Posterior vena cava (tissue), 2 donors: Measurements from ENCODE around the gene ZNF587B. TPM values are rescaled to one million over a fixed set of nuclear protein-coding genes. Genes with fewer than 3 reads are reported as not detected.
"Not testable (repeated sequence)": the region's sequence is repeated elsewhere in the genome, so short reads cannot be mapped to it uniquely, and the experiment has no call there.

Experiments used
- DNase-seq: peaks from one replicate; pipeline ENCODE4 v3.0.0-alpha.2; 2020; ENCODE audit warnings: low spot score
- intact Hi-C, 2 donors: fragments of 100-400 bp; cut with DNase I; formaldehyde crosslinking; loops; one replicate each; pipeline versions ENCODE4 v1.14.1 to v1.14.2; 2022 to 2023
- total RNA-seq, 2 donors: library from RNA; stranded (reverse); fragmentation: NEBNext Ultra II Directional; extraction: Animal tissue kit (Norgen Biotek cat#: 25700); gene quantifications; one replicate each; pipeline ENCODE4 v1.2.1, GENCODE V29; 2021
- donor health status: DM: yes; HTN: yes; CAD: no.
- donor health status: DM: yes; HTN: yes; CAD: no.

The ZNF587B gene
- total RNA-seq, 2 donors from 2014 or later, result 11.8 to 13.0 TPM

- DNase-seq, intact Hi-C loops: not testable (repeated sequence)
Measured at GRCh38 chr19:57851812-57852603, 21.9 kb downstream of the ZNF587B start.

- intact Hi-C loops, DNase-seq: not testable (repeated sequence)
Measured at GRCh38 chr19:57854117-57854516, 24.0 kb downstream of the ZNF587B start.

- DNase-seq, intact Hi-C loops: not testable (repeated sequence)
Measured at GRCh38 chr19:57862351-57862750, 32.3 kb downstream of the ZNF587B start.

- intact Hi-C loops, result no loop called here
- DNase-seq, result no peak
Measured at GRCh38 chr19:57867868-57868492, 37.9 kb downstream of the ZNF587B start.

- intact Hi-C loops, result not testable (repeated sequence)
Measured at GRCh38 chr19:57869655-57870054, 39.6 kb downstream of the ZNF587B start.

GRCh38 chr19:57870225-57870624 lies 40.1 kb downstream of the ZNF587B start:
- DNase-seq, result no peak
- intact Hi-C loops, result no loop called here

More at GRCh38 chr19:57869655-57870054, 39.6 kb downstream of the ZNF587B start:
- DNase-seq, result not testable (repeated sequence)

- intact Hi-C loops, result no loop called here
- DNase-seq, result no peak
Measured at GRCh38 chr19:57872450-57872849, 42.4 kb downstream of the ZNF587B start.

GRCh38 chr19:57873883-57874799 lies 44.0 kb downstream of the ZNF587B start:
- DNase-seq, intact Hi-C loops: not testable (repeated sequence)

GRCh38 chr19:57886046-57886445 lies 55.9 kb downstream of the ZNF587B start:
- DNase-seq, result no peak
- intact Hi-C loops, result loop anchor here in 1 of 2 donors (5.0 kb wide), 1 partner anchor 1469 kb away; no protein-coding TSS in a partner anchor

- intact Hi-C loops, result loop anchor here in 1 of 2 donors (5.0 kb wide), 1 partner anchor 1470 kb away; no protein-coding TSS in a partner anchor
- DNase-seq, result no peak
Measured at GRCh38 chr19:57887195-57887941, 57.3 kb downstream of the ZNF587B start.

- intact Hi-C loops, result loop anchor here in 1 of 2 donors (5.0 kb wide), 1 partner anchor 1471 kb away; no protein-coding TSS in a partner anchor
- DNase-seq, result no peak
Measured at GRCh38 chr19:57888107-57888559, 58.0 kb downstream of the ZNF587B start.

GRCh38 chr19:57888560-57889231 lies 58.6 kb downstream of the ZNF587B start, which contains the start of gene ZNF814:
Gene ZNF814 (minus strand): TSS chr19:57889037. CDS start chr19:57888802, 235 bp downstream.
- intact Hi-C loops, result loop anchor here in 1 of 2 donors (5.0 kb wide), 1 partner anchor 1471 kb away; no protein-coding TSS in a partner anchor
- DNase-seq, result peak; percentile 92

- DNase-seq, intact Hi-C loops: not testable (repeated sequence)
Measured at GRCh38 chr19:57890706-57891105, 60.6 kb downstream of the ZNF587B start.

Other genes with a start within 250 kb of the ZNF587B start
- gene ZIK1, start 246.2 kb upstream of the ZNF587B start, total RNA-seq, result 1 to 10 TPM; 4.5 to 5.0 TPM
- gene ZNF530, start 230.4 kb upstream of the ZNF587B start, total RNA-seq, result 1 to 10 TPM; 1.6 to 2.4 TPM
- 10 to 100 TPM; 14.9 to 18.0 TPM for gene ZNF134, start 216.1 kb upstream of the ZNF587B start, total RNA-seq
- 1 to 10 TPM; 6.9 to 8.0 TPM for gene ZNF211, start 197.1 kb upstream of the ZNF587B start, total RNA-seq
- under 1 TPM in 1 of 2 donors, not detected in 1; 0.10 TPM for gene ZSCAN4, start 161.4 kb upstream of the ZNF587B start, total RNA-seq
- 1 to 10 TPM; 4.8 to 7.7 TPM for gene ZNF551, start 148.3 kb upstream of the ZNF587B start, total RNA-seq
- 1 to 10 TPM; 3.7 to 5.9 TPM for gene ZNF154, start 121.1 kb upstream of the ZNF587B start, total RNA-seq
- 1 to 10 TPM; 5.5 to 6.5 TPM for gene ZNF671, start 102.7 kb upstream of the ZNF587B start, total RNA-seq
- 10 to 100 TPM in 1 of 2 donors, 1 to 10 TPM in 1; 9.4 to 11.1 TPM for gene ZNF776, start 83.5 kb upstream of the ZNF587B start, total RNA-seq
- gene ZNF586, start 60.6 kb upstream of the ZNF587B start, total RNA-seq, result 10 to 100 TPM in 1 of 2 donors, 1 to 10 TPM in 1; 9.8 to 15.1 TPM
- 1 to 10 TPM; 6.0 to 7.9 TPM for gene ZNF552, start 15.4 kb upstream of the ZNF587B start, total RNA-seq
- 10 to 100 TPM; 18.3 to 22.2 TPM for gene ZNF587, start 19.6 kb downstream of the ZNF587B start, total RNA-seq
- 10 to 100 TPM; 10.7 to 13.3 TPM for gene ZNF814, start 58.7 kb downstream of the ZNF587B start, total RNA-seq
- 10 to 100 TPM; 12.6 to 13.5 TPM for gene ZNF417, start 86.3 kb downstream of the ZNF587B start, total RNA-seq
- gene ZNF418, start 105.1 kb downstream of the ZNF587B start, total RNA-seq, result 1 to 10 TPM; 5.6 to 6.5 TPM
- 1 to 10 TPM; 6.6 to 6.8 TPM for gene ZNF256, start 117.4 kb downstream of the ZNF587B start, total RNA-seq
- gene C19orf18, start 144.2 kb downstream of the ZNF587B start, total RNA-seq, result 1 to 10 TPM in 1 of 2 donors, under 1 TPM in 1; 0.74 to 1.0 TPM
- gene ZNF606, start 172.5 kb downstream of the ZNF587B start, total RNA-seq, result 10 to 100 TPM in 1 of 2 donors, 1 to 10 TPM in 1; 9.0 to 10.1 TPM
- not detected for gene ZSCAN1, start 203.7 kb downstream of the ZNF587B start, total RNA-seq
- gene ZNF135, start 229.0 kb downstream of the ZNF587B start, total RNA-seq, result 1 to 10 TPM; 4.1 to 5.5 TPM